WTC11 (cell line): Measurements from ENCODE around the gene NSUN7. TPM values are rescaled to one million over a fixed set of nuclear protein-coding genes. Genes with fewer than 3 reads are reported as not detected.

ENCODE experiments used
- ATAC-seq: fragments of 200-7000 bp; cut with Tn5 transposase; 2 replicates; pipeline ENCODE4 v1.10.0; 2021; ENCODE audit warnings: mild to moderate bottlenecking, moderate library complexity
- CTCF ChIA-PET: fragments of 300-600 bp; sonication (Branson Sonifier 250); formaldehyde crosslinking; loops from one replicate; lab custom pipeline; 2021; ENCODE audit warnings: antibody characterized with exemption; lab: Charles Lee
- POLR2A ChIA-PET: fragments of 350-600 bp; sonication (Branson Sonifier 250); formaldehyde crosslinking; loops from one replicate; lab custom pipeline; 2021; ENCODE audit warnings: antibody characterized with exemption; lab: Charles Lee
- DNase-seq: peaks from one replicate; pipeline ENCODE4 v3.0.0; 2021; ENCODE audit warnings: low spot score
- H3K27ac Mint-ChIP-seq: 2 replicates; pipeline ENCODE4 v1.8.0; 2021; ENCODE audit warnings: mixed read lengths
- H3K27me3 Mint-ChIP-seq: 2 replicates; pipeline ENCODE4 v1.8.0; 2021; ENCODE audit warnings: low read depth, mild to moderate bottlenecking, moderate library complexity, mixed read lengths
- H3K36me3 Mint-ChIP-seq: 2 replicates; pipeline ENCODE4 v1.8.0; 2021; ENCODE audit warnings: mixed read lengths
- H3K4me1 Mint-ChIP-seq: 2 replicates; pipeline ENCODE4 v1.8.0; 2022; ENCODE audit warnings: mixed read lengths
- H3K4me3 Mint-ChIP-seq: 2 replicates; pipeline ENCODE4 v1.8.0; 2021; ENCODE audit warnings: mild to moderate bottlenecking, moderate library complexity, mixed read lengths
- H3K9me3 Mint-ChIP-seq: 2 replicates; pipeline ENCODE4 v1.8.0; 2021; ENCODE audit warnings: mixed read lengths
- AFF4 ChIP-seq: sonication (generic); formaldehyde crosslinking; IDR thresholded peaks from 2 replicates; pipeline ENCODE4 v1.8.1; 2023; ENCODE audit warnings: mild to moderate bottlenecking, missing genetic modification reagents, borderline replicate concordance
- AR ChIP-seq: fragments of 250-450 bp; sonication (Bioruptor Pico); IDR thresholded peaks from 2 replicates; pipeline ENCODE4 v1.9.0; 2021; ENCODE audit warnings: mild to moderate bottlenecking
- CTCF ChIP-seq: fragments of 200-600 bp; IDR thresholded peaks from 2 replicates; pipeline ENCODE4 v1.8.0; 2022; ENCODE audit warnings: antibody characterized with exemption
- FOXJ3 ChIP-seq: sonication (generic); formaldehyde crosslinking; IDR thresholded peaks from 2 replicates; pipeline ENCODE4 v1.9.0; 2021; ENCODE audit warnings: missing genetic modification reagents, mild to moderate bottlenecking, borderline replicate concordance
- GABPB1 ChIP-seq: sonication (generic); formaldehyde crosslinking; IDR thresholded peaks from 2 replicates; pipeline ENCODE4 v1.8.1; 2023; ENCODE audit warnings: mild to moderate bottlenecking, missing genetic modification reagents
- GTF2I ChIP-seq: fragments of 250-450 bp; sonication (Bioruptor Pico); conservative IDR thresholded peaks from 2 replicates; pipeline ENCODE4 v1.4.0; 2021; ENCODE audit warnings: mild to moderate bottlenecking
- HMGA2 ChIP-seq: fragments of 250-450 bp; sonication (Bioruptor Pico); IDR thresholded peaks from 2 replicates; pipeline ENCODE4 v1.4.0; 2021; ENCODE audit warnings: mild to moderate bottlenecking, moderate library complexity
- HMGXB4 ChIP-seq: sonication (generic); formaldehyde crosslinking; IDR thresholded peaks from 2 replicates; pipeline ENCODE4 v1.8.1; 2023; ENCODE audit warnings: mild to moderate bottlenecking, moderate library complexity, missing genetic modification reagents
- IRF1 ChIP-seq: sonication (generic); formaldehyde crosslinking; IDR thresholded peaks from 2 replicates; pipeline ENCODE4 v1.8.0; 2023; ENCODE audit warnings: missing genetic modification reagents
- NFATC4 ChIP-seq: fragments of 250-450 bp; sonication (Bioruptor Pico); IDR thresholded peaks from 2 replicates; pipeline ENCODE4 v1.9.0; 2021; ENCODE audit warnings: mild to moderate bottlenecking
- OVOL2 ChIP-seq: fragments of 250-450 bp; sonication (Bioruptor Pico); IDR thresholded peaks from 2 replicates; pipeline ENCODE4 v1.9.0; 2021; ENCODE audit warnings: mild to moderate bottlenecking, borderline replicate concordance
- PRRX2 ChIP-seq: fragments of 250-450 bp; sonication (Bioruptor Pico); IDR thresholded peaks from 2 replicates; pipeline ENCODE4 v1.8.0; 2021; ENCODE audit warnings: mild to moderate bottlenecking
- RELA ChIP-seq: sonication (generic); formaldehyde crosslinking; IDR thresholded peaks from 2 replicates; pipeline ENCODE4 v1.8.1; 2022; ENCODE audit warnings: missing genetic modification reagents, mild to moderate bottlenecking, borderline replicate concordance
- TCF7 ChIP-seq: sonication (generic); formaldehyde crosslinking; IDR thresholded peaks from 2 replicates; pipeline ENCODE4 v1.8.0; 2022; ENCODE audit warnings: mild to moderate bottlenecking, low read depth, missing genetic modification reagents, moderate library complexity
- TEAD1 ChIP-seq: sonication (generic); formaldehyde crosslinking; IDR thresholded peaks from 2 replicates; pipeline ENCODE4 v1.8.0; 2022; ENCODE audit warnings: mild to moderate bottlenecking, missing genetic modification reagents
- TEAD4 ChIP-seq: sonication (generic); formaldehyde crosslinking; IDR thresholded peaks from 2 replicates; pipeline ENCODE4 v1.8.0; 2022; ENCODE audit warnings: mild to moderate bottlenecking, missing genetic modification reagents
- TP53 ChIP-seq: sonication (generic); formaldehyde crosslinking; IDR thresholded peaks from 2 replicates; pipeline ENCODE4 v1.8.1; 2023; ENCODE audit warnings: mild to moderate bottlenecking, missing genetic modification reagents
- USF1 ChIP-seq: sonication (generic); formaldehyde crosslinking; IDR thresholded peaks from 2 replicates; pipeline ENCODE4 v1.8.0; 2022; ENCODE audit warnings: mild to moderate bottlenecking, missing genetic modification reagents
- USF2 ChIP-seq: sonication (generic); formaldehyde crosslinking; IDR thresholded peaks from 2 replicates; pipeline ENCODE4 v1.8.1; 2023; ENCODE audit warnings: mild to moderate bottlenecking, missing genetic modification reagents, moderate library complexity
- ZMAT4 ChIP-seq: fragments of 250-450 bp; sonication (Bioruptor Pico); IDR thresholded peaks from 2 replicates; pipeline ENCODE4 v1.9.0; 2021; ENCODE audit warnings: mild to moderate bottlenecking
- ZNF121 ChIP-seq: sonication (generic); formaldehyde crosslinking; IDR thresholded peaks from 2 replicates; pipeline ENCODE4 v1.8.0; 2023; ENCODE audit warnings: missing genetic modification reagents
- ZNF219 ChIP-seq: sonication (generic); formaldehyde crosslinking; IDR thresholded peaks from 2 replicates; pipeline ENCODE4 v1.8.0; 2023; ENCODE audit warnings: missing genetic modification reagents, mild to moderate bottlenecking, borderline replicate concordance
- ZNF263 ChIP-seq: sonication (generic); formaldehyde crosslinking; IDR thresholded peaks from 2 replicates; pipeline ENCODE4 v1.8.1; 2022; ENCODE audit warnings: low read depth, mild to moderate bottlenecking, moderate library complexity, missing genetic modification reagents
- ZNF317 ChIP-seq: sonication (generic); formaldehyde crosslinking; IDR thresholded peaks from 2 replicates; pipeline ENCODE4 v1.8.1; 2023; ENCODE audit warnings: low read depth, mild to moderate bottlenecking, moderate library complexity, missing genetic modification reagents, borderline replicate concordance
- ZNF671 ChIP-seq: fragments of 250-450 bp; sonication (Bioruptor Pico); IDR thresholded peaks from 2 replicates; pipeline ENCODE4 v1.8.0; 2021; ENCODE audit warnings: mild to moderate bottlenecking
- total RNA-seq: library from RNA; stranded (reverse); gene quantifications from 3 replicates; pipeline ENCODE4 v1.2.3, GENCODE V29; 2021

NSUN7 gene
- total RNA-seq, 1 experiment from 2014 or later = 24.1 TPM

GRCh38 chr4:40789031-40789430, 39.3 kb downstream of the NSUN7 start:
- ChIA-PET POLR2A (no interaction called here), CTCF (no interaction called here)
- H3K4me3 Mint-ChIP-seq = no peak overlapping the region
- peaks cover 3% of the 10 kb centered on the region for H3K36me3 Mint-ChIP-seq
- no peak overlapping the region for H3K27ac Mint-ChIP-seq
- no peaks in the 10 kb centered on the region for H3K27me3 Mint-ChIP-seq
- no peaks in the 10 kb centered on the region for H3K4me1 Mint-ChIP-seq
- ATAC-seq (no peak), DNase-seq (no peak)
- no peak for TF ChIP-seq NFATC4 (CRISPR knock-in tag)
- TF ChIP-seq TEAD1 = no peak
- no peak for TF ChIP-seq ZNF317
- no peak for TF ChIP-seq CTCF
- no peak for TF ChIP-seq AFF4 (CRISPR knock-in tag)
- TF ChIP-seq GABPB1 (CRISPR knock-in tag) = no peak
- TF ChIP-seq ZMAT4 = no peak
- TF ChIP-seq USF1 (CRISPR knock-in tag) = no peak
- TF ChIP-seq TCF7 = no peak
- no peak for TF ChIP-seq ZNF121 (CRISPR knock-in tag)
- TF ChIP-seq TP53 (CRISPR knock-in tag) = no peak
- TF ChIP-seq PRRX2 (CRISPR knock-in tag) = no peak
- no peak for TF ChIP-seq TEAD4 (CRISPR knock-in tag)
- TF ChIP-seq GTF2I (CRISPR knock-in tag) = no peak
- TF ChIP-seq AR (CRISPR knock-in tag) = no peak
- H3K9me3 Mint-ChIP-seq = peaks cover 3% of the 10 kb centered on the region

GRCh38 chr4:40789771-40790170, 40.0 kb downstream of the NSUN7 start:
- no peak overlapping the region for H3K4me3 Mint-ChIP-seq
- H3K27me3 Mint-ChIP-seq = no peaks in the 10 kb centered on the region
- no peaks in the 10 kb centered on the region for H3K36me3 Mint-ChIP-seq
- TF ChIP-seq USF2 (CRISPR knock-in tag) (no peak), ZNF263 (CRISPR knock-in tag) (no peak), OVOL2 (CRISPR knock-in tag) (no peak), ZNF219 (CRISPR knock-in tag) (no peak), RELA (CRISPR knock-in tag) (no peak), HMGA2 (CRISPR knock-in tag) (no peak), ZNF671 (CRISPR knock-in tag) (no peak), FOXJ3 (no peak), IRF1 (CRISPR knock-in tag) (no peak), TP53 (CRISPR knock-in tag) (no peak), HMGXB4 (no peak)
- ATAC-seq = no peak
- no peak for DNase-seq
- no peak overlapping the region for H3K27ac Mint-ChIP-seq
- ChIA-PET POLR2A (no interaction called here), CTCF (no interaction called here)
- no peaks in the 10 kb centered on the region for H3K9me3 Mint-ChIP-seq
- no peaks in the 10 kb centered on the region for H3K4me1 Mint-ChIP-seq
